ENCODE results near the gene STARD9.

GRCh38 chr15:42741710-42742109 is 166.3 kb downstream of the STARD9 start:
- no peak for TF ChIP-seq CTCF (IDR thresholded peaks at IDR 0.05)
- TF ChIP-seq POLR2A (IDR thresholded peaks at IDR 0.05), result no peak
- TF ChIP-seq POLR2AphosphoS5 (IDR thresholded peaks at IDR 0.05; ENCODE audit: insufficient read depth in 1 of 2, low read depth in 1 of 2), result no peak
